OCI-LY7 (cell line): ENCODE data around the gene CCDC83. TPM values are rescaled to one million over a fixed set of nuclear protein-coding genes. Genes with fewer than 3 reads are reported as not detected.

Source experiments
- BruUV-seq: library from RNA; stranded (reverse); fragments of 400-500 nt; replicated peaks from 2 replicates; lab custom pipeline; 2021; lab: Mats Ljungman, UMichigan
- CTCF ChIA-PET: fragments of 300-600 bp; sonication (Branson Sonifier 250); formaldehyde crosslinking; loops from one replicate; lab custom pipeline; 2022; ENCODE audit warnings: antibody characterized with exemption; ENCODE audit not compliant: unreplicated experiment; lab: Charles Lee
- POLR2A ChIA-PET: fragments of 300-600 bp; sonication (Branson Sonifier 250); formaldehyde crosslinking; loops from one replicate; lab custom pipeline; 2022; ENCODE audit warnings: antibody characterized with exemption; lab: Charles Lee
- DNase-seq: peaks from one replicate; pipeline ENCODE4 v3.0.0-alpha.2; 2015; ENCODE audit warnings: low spot score
- H2AFZ ChIP-seq: fragments of 200-600 bp; sonication (generic), shearing (Covaris generic); 2 replicates; pipeline ENCODE4 v1.6.1; 2014; ENCODE audit warnings: mild to moderate bottlenecking, antibody characterized with exemption, low read length, moderate library complexity
- H3K27ac ChIP-seq: fragments of 200-600 bp; sonication (generic); 2 replicates; pipeline ENCODE4 v1.5.1; 2014; ENCODE audit warnings: mixed run types, low read depth, mild to moderate bottlenecking, moderate library complexity, low read length, inconsistent platforms; ENCODE audit not compliant: poor library complexity, severe bottlenecking
- H3K36me3 ChIP-seq: fragments of 200-600 bp; sonication (generic); 2 replicates; pipeline ENCODE4 v1.6.1; 2014; ENCODE audit warnings: mild to moderate bottlenecking, antibody characterized with exemption, low read length, moderate library complexity, mixed read lengths; ENCODE audit not compliant: insufficient read depth
- H3K4me1 ChIP-seq: fragments of 200-600 bp; sonication (generic); 2 replicates; pipeline ENCODE4 v1.5.1; 2014; ENCODE audit warnings: mild to moderate bottlenecking, low read length; ENCODE audit not compliant: insufficient read depth, poor library complexity, severe bottlenecking
- H3K4me2 ChIP-seq: fragments of 200-600 bp; sonication (generic); 2 replicates; pipeline ENCODE4 v1.6.1; 2014; ENCODE audit warnings: mild to moderate bottlenecking, low read length
- H3K4me3 ChIP-seq: fragments of 200-600 bp; sonication (generic); 2 replicates; pipeline ENCODE4 v1.5.1; 2014; ENCODE audit warnings: mild to moderate bottlenecking, low read depth, low read length; ENCODE audit not compliant: poor library complexity, severe bottlenecking
- H3K79me2 ChIP-seq: fragments of 200-600 bp; sonication (generic); 2 replicates; pipeline ENCODE4 v1.6.1; 2016; ENCODE audit warnings: low read depth, mild to moderate bottlenecking, low read length, moderate library complexity, mixed read lengths; ENCODE audit not compliant: insufficient read depth
- H3K9me2 ChIP-seq: fragments of 200-600 bp; sonication (generic); 2 replicates; pipeline ENCODE4 v1.6.1; 2016; ENCODE audit warnings: mild to moderate bottlenecking, low read length, mixed read lengths; ENCODE audit not compliant: insufficient read depth
- H3K9me3 ChIP-seq: fragments of 200-600 bp; sonication (generic); 2 replicates; pipeline ENCODE4 v1.6.1; 2014; ENCODE audit warnings: mild to moderate bottlenecking, mixed run types, low read length, mixed read lengths
- H4K20me1 ChIP-seq: fragments of 200-600 bp; sonication (generic); 2 replicates; pipeline ENCODE4 v1.6.1; 2014; ENCODE audit warnings: mild to moderate bottlenecking, antibody characterized with exemption, low read length, moderate library complexity, mixed read lengths; ENCODE audit not compliant: insufficient read depth
- EZH2phosphoT487 ChIP-seq: fragments of 200-600 bp; sonication (generic); IDR thresholded peaks from 2 replicates; pipeline ENCODE4 v1.6.1; 2018; ENCODE audit warnings: low read depth, borderline replicate concordance, mild to moderate bottlenecking, mixed run types, antibody characterized with exemption, low read length, moderate library complexity, mixed read lengths
- intact Hi-C: fragments of 100-400 bp; cut with micrococcal nuclease; formaldehyde crosslinking; loops from one replicate; pipeline ENCODE4 v1.10.0; 2022; ENCODE audit not compliant: unreplicated experiment
- total RNA-seq, 2 experiments: library from RNA; depleted of rRNA in 1 of 2; stranded (reverse); fragments of >200 nt in 1 of 2; shearing (Covaris generic) in 1 of 2; gene quantifications; 2 replicates each; pipeline ENCODE4 v1.2.3, GENCODE V29; 2014 to 2022
- TF ChIP-seq, protein P1 (sequence below): fragments of 200-600 bp; sonication (generic); conservative IDR thresholded peaks from 2 replicates; pipeline ENCODE4 v1.5.1; 2014; ENCODE audit warnings: mild to moderate bottlenecking, antibody characterized with exemption, low read length, moderate library complexity, mixed read lengths

The CCDC83 gene
- total RNA-seq, 2 experiments from 2014 or later, result not detected

GRCh38 chr11:85827748-85828639 lies 27.2 kb upstream of the CCDC83 start:
- intact Hi-C loops, result loop anchor here (10.0 kb wide), 2 partner anchors 133 to 233 kb away; no protein-coding TSS in a partner anchor
- H3K36me3 ChIP-seq, result no peaks in the 10 kb centered on the region
- TF ChIP-seq, protein P1, sequence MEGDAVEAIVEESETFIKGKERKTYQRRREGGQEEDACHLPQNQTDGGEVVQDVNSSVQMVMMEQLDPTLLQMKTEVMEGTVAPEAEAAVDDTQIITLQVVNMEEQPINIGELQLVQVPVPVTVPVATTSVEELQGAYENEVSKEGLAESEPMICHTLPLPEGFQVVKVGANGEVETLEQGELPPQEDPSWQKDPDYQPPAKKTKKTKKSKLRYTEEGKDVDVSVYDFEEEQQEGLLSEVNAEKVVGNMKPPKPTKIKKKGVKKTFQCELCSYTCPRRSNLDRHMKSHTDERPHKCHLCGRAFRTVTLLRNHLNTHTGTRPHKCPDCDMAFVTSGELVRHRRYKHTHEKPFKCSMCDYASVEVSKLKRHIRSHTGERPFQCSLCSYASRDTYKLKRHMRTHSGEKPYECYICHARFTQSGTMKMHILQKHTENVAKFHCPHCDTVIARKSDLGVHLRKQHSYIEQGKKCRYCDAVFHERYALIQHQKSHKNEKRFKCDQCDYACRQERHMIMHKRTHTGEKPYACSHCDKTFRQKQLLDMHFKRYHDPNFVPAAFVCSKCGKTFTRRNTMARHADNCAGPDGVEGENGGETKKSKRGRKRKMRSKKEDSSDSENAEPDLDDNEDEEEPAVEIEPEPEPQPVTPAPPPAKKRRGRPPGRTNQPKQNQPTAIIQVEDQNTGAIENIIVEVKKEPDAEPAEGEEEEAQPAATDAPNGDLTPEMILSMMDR, result no peak
- TF ChIP-seq EZH2phosphoT487, result no peak
- CTCF ChIA-PET, result no interaction called here
- no peaks in the 10 kb centered on the region for H4K20me1 ChIP-seq
- H2AFZ ChIP-seq, result no peak overlapping the region
- no peak overlapping the region for H3K4me2 ChIP-seq
- POLR2A ChIA-PET, result interaction anchor here (1.2 kb wide), 1 partner anchor 19 kb away, joined by 3 read pairs; no protein-coding TSS in a partner anchor
- no peak for DNase-seq
- no peaks in the 10 kb centered on the region for H3K9me3 ChIP-seq
- H3K4me3 ChIP-seq, result no peak overlapping the region
- no peaks in the 10 kb centered on the region for H3K79me2 ChIP-seq
- BruUV-seq, result no TSS peak
- H3K9me2 ChIP-seq, result no peaks in the 10 kb centered on the region
- H3K4me1 ChIP-seq, result no peaks in the 10 kb centered on the region
- no peak overlapping the region for H3K27ac ChIP-seq

DNA sequence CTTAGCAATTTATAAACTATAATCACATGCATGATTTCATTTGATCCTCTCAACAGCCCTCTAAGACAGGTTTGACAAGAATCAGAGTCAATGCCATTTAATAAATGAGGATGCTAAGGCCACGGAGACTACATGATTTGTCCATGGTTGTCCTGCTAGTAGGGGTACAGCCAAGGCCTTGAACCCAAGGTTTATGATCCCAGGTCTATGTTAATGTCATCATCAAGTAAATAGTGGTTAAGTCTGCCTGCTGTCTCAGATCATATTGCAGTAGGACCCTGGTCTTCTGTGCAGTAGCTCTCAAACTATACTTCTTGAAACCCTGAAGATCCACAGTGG lies 26.6 kb upstream of the CCDC83 start:
- intact Hi-C loops, result loop anchor here (10.0 kb wide), 2 partner anchors 134 to 234 kb away; no protein-coding TSS in a partner anchor
- no TSS peak for BruUV-seq
- TF ChIP-seq EZH2phosphoT487, result no peak
- TF ChIP-seq, protein P1, result no peak
- no peak overlapping the region for H3K27ac ChIP-seq
- no peaks in the 10 kb centered on the region for H3K36me3 ChIP-seq
- no peak overlapping the region for H3K4me2 ChIP-seq
- POLR2A ChIA-PET, result interaction anchor here (1.2 kb wide), 1 partner anchor 19 kb away, joined by 3 read pairs; no protein-coding TSS in a partner anchor
- H2AFZ ChIP-seq, result no peak overlapping the region
- H3K4me3 ChIP-seq, result no peak overlapping the region
- no peaks in the 10 kb centered on the region for H4K20me1 ChIP-seq
- no peaks in the 10 kb centered on the region for H3K4me1 ChIP-seq
- CTCF ChIA-PET, result no interaction called here
- DNase-seq, result no peak
- no peaks in the 10 kb centered on the region for H3K79me2 ChIP-seq
- no peaks in the 10 kb centered on the region for H3K9me3 ChIP-seq
- no peaks in the 10 kb centered on the region for H3K9me2 ChIP-seq

- no peak for DNase-seq
- H2AFZ ChIP-seq, result no peak overlapping the region
- H3K4me3 ChIP-seq, result no peak overlapping the region
- CTCF ChIA-PET, result no interaction called here
- TF ChIP-seq EZH2phosphoT487, result no peak
- TF ChIP-seq, protein P1, result no peak
- no TSS peak for BruUV-seq
- no peaks in the 10 kb centered on the region for H3K9me3 ChIP-seq
- POLR2A ChIA-PET, result interaction anchor here (1.2 kb wide), 1 partner anchor 18 kb away, joined by 3 read pairs; no protein-coding TSS in a partner anchor
- no peaks in the 10 kb centered on the region for H3K4me1 ChIP-seq
- H4K20me1 ChIP-seq, result no peaks in the 10 kb centered on the region
- intact Hi-C loops, result loop anchor here (10.0 kb wide), 2 partner anchors 134 to 234 kb away; no protein-coding TSS in a partner anchor
- H3K9me2 ChIP-seq, result no peaks in the 10 kb centered on the region
- H3K4me2 ChIP-seq, result no peak overlapping the region
- H3K79me2 ChIP-seq, result no peaks in the 10 kb centered on the region
- H3K36me3 ChIP-seq, result no peaks in the 10 kb centered on the region
- H3K27ac ChIP-seq, result no peak overlapping the region
Observed at GRCh38 chr11:85829172-85829571, 26.0 kb upstream of the CCDC83 start.
